WTC11 (cell line): ENCODE results near the gene KIAA1210.

Experiments used
- CTCF ChIP-seq: fragments of 200-600 bp; IDR thresholded peaks from 2 replicates; pipeline ENCODE4 v1.8.0; 2022; ENCODE audit warnings: antibody characterized with exemption
- E2F5 ChIP-seq: sonication (generic); formaldehyde crosslinking; IDR thresholded peaks from 2 replicates; pipeline ENCODE4 v1.8.1; 2022; ENCODE audit warnings: mild to moderate bottlenecking, moderate library complexity, missing genetic modification reagents
- ESRRA ChIP-seq: sonication (generic); formaldehyde crosslinking; IDR thresholded peaks from 2 replicates; pipeline ENCODE4 v1.8.1; 2022; ENCODE audit warnings: mild to moderate bottlenecking, missing genetic modification reagents, borderline replicate concordance
- JUN ChIP-seq: sonication (generic); formaldehyde crosslinking; IDR thresholded peaks from 2 replicates; pipeline ENCODE4 v1.8.0; 2023; ENCODE audit warnings: mild to moderate bottlenecking, missing genetic modification reagents
- MXD4 ChIP-seq: fragments of 250-450 bp; sonication (Bioruptor Pico); IDR thresholded peaks from 2 replicates; pipeline ENCODE4 v1.8.0; 2021; ENCODE audit warnings: mild to moderate bottlenecking, moderate library complexity, borderline replicate concordance
- NFYB ChIP-seq: sonication (generic); formaldehyde crosslinking; conservative IDR thresholded peaks from 2 replicates; pipeline ENCODE4 v1.8.0; 2022; ENCODE audit warnings: low read depth, missing genetic modification reagents
- TCF7 ChIP-seq: sonication (generic); formaldehyde crosslinking; IDR thresholded peaks from 2 replicates; pipeline ENCODE4 v1.8.0; 2022; ENCODE audit warnings: mild to moderate bottlenecking, low read depth, missing genetic modification reagents, moderate library complexity
- USF1 ChIP-seq: sonication (generic); formaldehyde crosslinking; IDR thresholded peaks from 2 replicates; pipeline ENCODE4 v1.8.0; 2022; ENCODE audit warnings: mild to moderate bottlenecking, missing genetic modification reagents
- ZBTB21 ChIP-seq: sonication (generic); formaldehyde crosslinking; IDR thresholded peaks from 2 replicates; pipeline ENCODE4 v1.8.1; 2023; ENCODE audit warnings: mild to moderate bottlenecking, missing genetic modification reagents, borderline replicate concordance
- ZNF512 ChIP-seq: sonication (generic); formaldehyde crosslinking; IDR thresholded peaks from 2 replicates; pipeline ENCODE4 v1.8.1; 2022; ENCODE audit warnings: missing genetic modification reagents, borderline replicate concordance

- TF ChIP-seq JUN (CRISPR knock-in tag) (no peak), CTCF (no peak), NFYB (CRISPR knock-in tag) (no peak), ZNF512 (CRISPR knock-in tag) (no peak), E2F5 (CRISPR knock-in tag) (no peak), TCF7 (CRISPR knock-in tag) (no peak), ESRRA (CRISPR knock-in tag) (no peak), MXD4 (CRISPR knock-in tag) (no peak), ZBTB21 (no peak), USF1 (CRISPR knock-in tag) (no peak)
Measured at GRCh38 chrX:119151051-119151380, 23.4 kb upstream of the KIAA1210 start.
